HEK293 (cell line): ENCODE measurements around the gene AMBRA1.

Experiments
- EGR2 ChIP-seq: fragments of 450-650 bp; formaldehyde crosslinking; IDR thresholded peaks from 2 replicates; pipeline ENCODE4 v1.5.1; 2016; ENCODE audit warnings: low read depth, missing biosample characterization, missing genetic modification characterization
- FEZF1 ChIP-seq: fragments of 450-650 bp; formaldehyde crosslinking; IDR thresholded peaks from 2 replicates; pipeline ENCODE4 v1.5.1; 2016; ENCODE audit warnings: missing biosample characterization, missing genetic modification characterization
- GLIS1 ChIP-seq: fragments of 450-650 bp; formaldehyde crosslinking; IDR thresholded peaks from 2 replicates; pipeline ENCODE4 v1.5.1; 2016; ENCODE audit warnings: missing biosample characterization, missing genetic modification characterization
- KLF1 ChIP-seq: fragments of 450-650 bp; formaldehyde crosslinking; IDR thresholded peaks from 2 replicates; pipeline ENCODE4 v1.5.1; 2016; ENCODE audit warnings: missing biosample characterization, missing genetic modification characterization
- KLF10 ChIP-seq: fragments of 450-650 bp; IDR thresholded peaks from 2 replicates; pipeline ENCODE4 v1.5.1; 2018; ENCODE audit warnings: missing biosample characterization, mild to moderate bottlenecking, missing genetic modification characterization
- MYNN ChIP-seq: fragments of 450-650 bp; formaldehyde crosslinking; IDR thresholded peaks from 2 replicates; pipeline ENCODE4 v1.5.1; 2016; ENCODE audit warnings: missing biosample characterization, missing genetic modification characterization, borderline replicate concordance
- MZF1 ChIP-seq: fragments of 450-650 bp; formaldehyde crosslinking; IDR thresholded peaks from 2 replicates; pipeline ENCODE4 v1.5.1; 2017; ENCODE audit warnings: missing biosample characterization, missing genetic modification characterization, borderline replicate concordance
- SP7 ChIP-seq: fragments of 450-650 bp; formaldehyde crosslinking; IDR thresholded peaks from 2 replicates; pipeline ENCODE4 v1.5.1; 2016; ENCODE audit warnings: missing biosample characterization, missing genetic modification characterization
- WT1 ChIP-seq: fragments of 450-650 bp; formaldehyde crosslinking; IDR thresholded peaks from 2 replicates; pipeline ENCODE4 v1.5.1; 2016; ENCODE audit warnings: missing biosample characterization, missing genetic modification characterization
- ZBTB17 ChIP-seq: fragments of 450-650 bp; formaldehyde crosslinking; IDR thresholded peaks from 2 replicates; pipeline ENCODE4 v1.5.1; 2016; ENCODE audit warnings: missing biosample characterization, missing genetic modification characterization
- ZEB2 ChIP-seq: fragments of 450-650 bp; formaldehyde crosslinking; IDR thresholded peaks from 2 replicates; pipeline ENCODE4 v1.5.1; 2016; ENCODE audit warnings: missing biosample characterization, missing genetic modification characterization
- ZFHX2 ChIP-seq: fragments of 450-650 bp; formaldehyde crosslinking; conservative IDR thresholded peaks from 2 replicates; pipeline ENCODE4 v1.5.1; 2016; ENCODE audit warnings: missing biosample characterization, missing genetic modification characterization
- ZNF10 ChIP-seq: fragments of 450-650 bp; formaldehyde crosslinking; IDR thresholded peaks from 2 replicates; pipeline ENCODE4 v1.5.1; 2017; ENCODE audit warnings: missing biosample characterization, missing genetic modification characterization
- ZNF19 ChIP-seq: fragments of 450-650 bp; formaldehyde crosslinking; IDR thresholded peaks from 2 replicates; pipeline ENCODE4; 2016; ENCODE audit warnings: missing biosample characterization, missing genetic modification characterization, low read depth
- ZNF350 ChIP-seq: fragments of 450-650 bp; formaldehyde crosslinking; IDR thresholded peaks from 2 replicates; pipeline ENCODE4 v1.5.0; 2017; ENCODE audit warnings: missing biosample characterization, mild to moderate bottlenecking, missing genetic modification characterization
- ZNF362 ChIP-seq: fragments of 450-650 bp; formaldehyde crosslinking; IDR thresholded peaks from 2 replicates; pipeline ENCODE4 v1.5.1; 2016; ENCODE audit warnings: missing biosample characterization, missing genetic modification characterization
- ZNF366 ChIP-seq: fragments of 450-650 bp; formaldehyde crosslinking; conservative IDR thresholded peaks from 2 replicates; pipeline ENCODE4 v1.5.1; 2016; ENCODE audit warnings: missing biosample characterization, missing genetic modification characterization
- ZNF404 ChIP-seq: fragments of 450-650 bp; formaldehyde crosslinking; IDR thresholded peaks from 2 replicates; pipeline ENCODE4 v1.5.1; 2017; ENCODE audit warnings: missing biosample characterization, missing genetic modification characterization
- ZNF518A ChIP-seq: fragments of 450-650 bp; formaldehyde crosslinking; conservative IDR thresholded peaks from 2 replicates; pipeline ENCODE4 v1.5.1; 2016; ENCODE audit warnings: low read depth, missing biosample characterization, missing genetic modification characterization
- ZNF654 ChIP-seq: fragments of 450-650 bp; formaldehyde crosslinking; IDR thresholded peaks from 2 replicates; pipeline ENCODE4 v1.5.1; 2016; ENCODE audit warnings: low read depth, missing biosample characterization, missing genetic modification characterization
- ZNF843 ChIP-seq: fragments of 450-650 bp; formaldehyde crosslinking; IDR thresholded peaks from 2 replicates; pipeline ENCODE4 v1.5.1; 2016; ENCODE audit warnings: missing biosample characterization, missing genetic modification characterization
- ZSCAN23 ChIP-seq: fragments of 450-650 bp; formaldehyde crosslinking; IDR thresholded peaks from 2 replicates; pipeline ENCODE4 v1.5.1; 2016; ENCODE audit warnings: missing biosample characterization, missing genetic modification characterization
- ZSCAN30 ChIP-seq: fragments of 450-650 bp; IDR thresholded peaks from 2 replicates; pipeline ENCODE4 v1.5.1; 2018; ENCODE audit warnings: missing biosample characterization, mild to moderate bottlenecking, missing genetic modification characterization, moderate library complexity
- TF ChIP-seq, protein P1 (sequence below): fragments of 450-650 bp; formaldehyde crosslinking; IDR thresholded peaks from 2 replicates; pipeline ENCODE4 v1.5.1; 2017; ENCODE audit warnings: missing biosample characterization, missing genetic modification characterization
- TF ChIP-seq, protein P2 (sequence below): fragments of 450-650 bp; formaldehyde crosslinking; IDR thresholded peaks from 2 replicates; pipeline ENCODE4 v1.5.1; 2016; ENCODE audit warnings: missing biosample characterization, missing genetic modification characterization
- TF ChIP-seq, protein P3 (sequence below): fragments of 450-650 bp; formaldehyde crosslinking; IDR thresholded peaks from 2 replicates; pipeline ENCODE4 v1.5.1; 2016; ENCODE audit warnings: missing biosample characterization, missing genetic modification characterization

The AMBRA1 gene

GRCh38 chr11:46593550-46594373 lies at the start of gene AMBRA1 (continued):
- 0 out of 2 replicates have a peak, but pooled peaks have one; percentile 11 for TF ChIP-seq KLF1 (tag by site-specific recombination)
- no peak for TF ChIP-seq MYNN (tag by site-specific recombination)
- TF ChIP-seq ZNF654, result no peak
- TF ChIP-seq KLF10 (tag by site-specific recombination), result no peak; the same call in 1 of the 2 replicates
- TF ChIP-seq ZNF350 (tag by site-specific recombination), result no peak; the same call in 1 of the 2 replicates
- peak; percentile 30; the same call in 1 of the 2 replicates for TF ChIP-seq ZNF843 (tag by site-specific recombination)
- no peak for TF ChIP-seq ZNF362 (tag by site-specific recombination)
- 0 out of 2 replicates have a peak, but pooled peaks have one; percentile 57 for TF ChIP-seq ZSCAN30 (tag by site-specific recombination)
- 0 out of 2 replicates have a peak, but pooled peaks have one; percentile 13 for TF ChIP-seq GLIS1 (tag by site-specific recombination)
- TF ChIP-seq, protein P1, sequence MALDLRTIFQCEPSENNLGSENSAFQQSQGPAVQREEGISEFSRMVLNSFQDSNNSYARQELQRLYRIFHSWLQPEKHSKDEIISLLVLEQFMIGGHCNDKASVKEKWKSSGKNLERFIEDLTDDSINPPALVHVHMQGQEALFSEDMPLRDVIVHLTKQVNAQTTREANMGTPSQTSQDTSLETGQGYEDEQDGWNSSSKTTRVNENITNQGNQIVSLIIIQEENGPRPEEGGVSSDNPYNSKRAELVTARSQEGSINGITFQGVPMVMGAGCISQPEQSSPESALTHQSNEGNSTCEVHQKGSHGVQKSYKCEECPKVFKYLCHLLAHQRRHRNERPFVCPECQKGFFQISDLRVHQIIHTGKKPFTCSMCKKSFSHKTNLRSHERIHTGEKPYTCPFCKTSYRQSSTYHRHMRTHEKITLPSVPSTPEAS, result no peak
- TF ChIP-seq ZNF518A (tag by site-specific recombination), result peak; percentile 86
- TF ChIP-seq WT1, result no peak; the same call in 1 of the 2 replicates
- TF ChIP-seq, protein P2, sequence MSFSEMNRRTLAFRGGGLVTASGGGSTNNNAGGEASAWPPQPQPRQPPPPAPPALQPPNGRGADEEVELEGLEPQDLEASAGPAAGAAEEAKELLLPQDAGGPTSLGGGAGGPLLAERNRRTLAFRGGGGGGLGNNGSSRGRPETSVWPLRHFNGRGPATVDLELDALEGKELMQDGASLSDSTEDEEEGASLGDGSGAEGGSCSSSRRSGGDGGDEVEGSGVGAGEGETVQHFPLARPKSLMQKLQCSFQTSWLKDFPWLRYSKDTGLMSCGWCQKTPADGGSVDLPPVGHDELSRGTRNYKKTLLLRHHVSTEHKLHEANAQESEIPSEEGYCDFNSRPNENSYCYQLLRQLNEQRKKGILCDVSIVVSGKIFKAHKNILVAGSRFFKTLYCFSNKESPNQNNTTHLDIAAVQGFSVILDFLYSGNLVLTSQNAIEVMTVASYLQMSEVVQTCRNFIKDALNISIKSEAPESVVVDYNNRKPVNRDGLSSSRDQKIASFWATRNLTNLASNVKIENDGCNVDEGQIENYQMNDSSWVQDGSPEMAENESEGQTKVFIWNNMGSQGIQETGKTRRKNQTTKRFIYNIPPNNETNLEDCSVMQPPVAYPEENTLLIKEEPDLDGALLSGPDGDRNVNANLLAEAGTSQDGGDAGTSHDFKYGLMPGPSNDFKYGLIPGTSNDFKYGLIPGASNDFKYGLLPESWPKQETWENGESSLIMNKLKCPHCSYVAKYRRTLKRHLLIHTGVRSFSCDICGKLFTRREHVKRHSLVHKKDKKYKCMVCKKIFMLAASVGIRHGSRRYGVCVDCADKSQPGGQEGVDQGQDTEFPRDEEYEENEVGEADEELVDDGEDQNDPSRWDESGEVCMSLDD (tag by site-specific recombination), result no peak
- TF ChIP-seq, protein P3, sequence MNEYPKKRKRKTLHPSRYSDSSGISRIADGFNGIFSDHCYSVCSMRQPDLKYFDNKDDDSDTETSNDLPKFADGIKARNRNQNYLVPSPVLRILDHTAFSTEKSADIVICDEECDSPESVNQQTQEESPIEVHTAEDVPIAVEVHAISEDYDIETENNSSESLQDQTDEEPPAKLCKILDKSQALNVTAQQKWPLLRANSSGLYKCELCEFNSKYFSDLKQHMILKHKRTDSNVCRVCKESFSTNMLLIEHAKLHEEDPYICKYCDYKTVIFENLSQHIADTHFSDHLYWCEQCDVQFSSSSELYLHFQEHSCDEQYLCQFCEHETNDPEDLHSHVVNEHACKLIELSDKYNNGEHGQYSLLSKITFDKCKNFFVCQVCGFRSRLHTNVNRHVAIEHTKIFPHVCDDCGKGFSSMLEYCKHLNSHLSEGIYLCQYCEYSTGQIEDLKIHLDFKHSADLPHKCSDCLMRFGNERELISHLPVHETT (tag by site-specific recombination), result peak; percentile 43; the same call in 1 of the 2 replicates
- peak; percentile 51; the same call in 1 of the 2 replicates for TF ChIP-seq SP7 (tag by site-specific recombination)
- TF ChIP-seq ZNF366 (tag by site-specific recombination), result 0 out of 2 replicates have a peak, but pooled peaks have one; percentile 27
- TF ChIP-seq ZSCAN23 (tag by site-specific recombination), result 0 out of 2 replicates have a peak, but pooled peaks have one; percentile 16
- TF ChIP-seq ZNF19 (tag by site-specific recombination), result peak; percentile 88
- TF ChIP-seq ZNF404 (tag by site-specific recombination), result no peak
- peak; percentile 59; the same call in 1 of the 2 replicates for TF ChIP-seq ZNF10 (tag by site-specific recombination)
- TF ChIP-seq ZBTB17, result peak; percentile 100
- TF ChIP-seq ZEB2 (tag by site-specific recombination), result peak; percentile 76; the same call in 1 of the 2 replicates
- TF ChIP-seq FEZF1 (tag by site-specific recombination), result no peak
- TF ChIP-seq EGR2, result peak; percentile 58
- peak; percentile 80 for TF ChIP-seq ZFHX2 (tag by site-specific recombination)
- TF ChIP-seq MZF1 (tag by site-specific recombination), result no peak
